Fibroblast of lung (primary cell): ENCODE data around the gene SPINK4.

Source experiments
- EZH2 ChIP-seq: IDR thresholded peaks from 2 replicates; pipeline ENCODE4 v1.5.1; 2012; ENCODE audit warnings: low read length, control low read depth, mild to moderate bottlenecking; ENCODE audit errors: missing control alignments
- TF ChIP-seq, protein P1 (sequence below), 2 donors: IDR thresholded peaks in 1 of 2; conservative IDR thresholded peaks in 1 of 2; 1 replicate in 1 of 2; 2 replicates in 1 of 2; pipeline ENCODE4 v1.5.1; 2011 to 2012; ENCODE audit warnings: low read length in 2 of 2, control low read depth in 1 of 2, inconsistent platforms in 1 of 2, low read depth in 1 of 2, mild to moderate bottlenecking in 1 of 2

- TF ChIP-seq, protein P1, sequence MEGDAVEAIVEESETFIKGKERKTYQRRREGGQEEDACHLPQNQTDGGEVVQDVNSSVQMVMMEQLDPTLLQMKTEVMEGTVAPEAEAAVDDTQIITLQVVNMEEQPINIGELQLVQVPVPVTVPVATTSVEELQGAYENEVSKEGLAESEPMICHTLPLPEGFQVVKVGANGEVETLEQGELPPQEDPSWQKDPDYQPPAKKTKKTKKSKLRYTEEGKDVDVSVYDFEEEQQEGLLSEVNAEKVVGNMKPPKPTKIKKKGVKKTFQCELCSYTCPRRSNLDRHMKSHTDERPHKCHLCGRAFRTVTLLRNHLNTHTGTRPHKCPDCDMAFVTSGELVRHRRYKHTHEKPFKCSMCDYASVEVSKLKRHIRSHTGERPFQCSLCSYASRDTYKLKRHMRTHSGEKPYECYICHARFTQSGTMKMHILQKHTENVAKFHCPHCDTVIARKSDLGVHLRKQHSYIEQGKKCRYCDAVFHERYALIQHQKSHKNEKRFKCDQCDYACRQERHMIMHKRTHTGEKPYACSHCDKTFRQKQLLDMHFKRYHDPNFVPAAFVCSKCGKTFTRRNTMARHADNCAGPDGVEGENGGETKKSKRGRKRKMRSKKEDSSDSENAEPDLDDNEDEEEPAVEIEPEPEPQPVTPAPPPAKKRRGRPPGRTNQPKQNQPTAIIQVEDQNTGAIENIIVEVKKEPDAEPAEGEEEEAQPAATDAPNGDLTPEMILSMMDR (conservative IDR thresholded peaks at IDR 0.05 in 1 of 2, IDR thresholded peaks at IDR 0.05 in 1 of 2; ENCODE audit: low read depth in 1 of 2, low read length in 2 of 2): no peak
- no peak for TF ChIP-seq EZH2
Measured at GRCh38 chr9:33209394-33209793, 30.6 kb upstream of the SPINK4 start.
